HG03097 (cell line): ENCODE measurements around the gene COMMD4.
"Not testable (repeated sequence)": the region's sequence is repeated elsewhere in the genome, so short reads cannot be mapped to it uniquely, and the experiment has no call there.

ENCODE experiments used
- ATAC-seq: cut with Tn5 transposase; IDR thresholded peaks from one replicate; pipeline ENCODE4 v1.9.1; 2021; ENCODE audit not compliant: unreplicated experiment, low FRiP score

The COMMD4 gene

GRCh38 chr15:75369897-75370581 lies 34.2 kb downstream of the COMMD4 start:
- ATAC-seq = no peak

GRCh38 chr15:75371486-75371885 lies 35.6 kb downstream of the COMMD4 start:
- ATAC-seq = no peak

- ATAC-seq = no peak
These were observed 36.2 kb downstream of the COMMD4 start for GRCh38 chr15:75371901-75372688.

GRCh38 chr15:75380773-75381172 lies 44.9 kb downstream of the COMMD4 start:
- ATAC-seq = no peak

GRCh38 chr15:75383986-75384385 lies 48.1 kb downstream of the COMMD4 start:
- not testable (repeated sequence) for ATAC-seq
